Endothelial cell of hepatic sinusoid (primary cell): ENCODE results near the gene METTL17.
"Not testable (repeated sequence)": the region's sequence is repeated elsewhere in the genome, so short reads cannot be mapped to it uniquely, and the experiment has no call there.

Source experiments
- in situ Hi-C: cut with HindIII; loops from 2 replicates; pipeline ENCODE4 v1.10.0; 2017; ENCODE audit warnings: low sequenced_read_pairs

The METTL17 gene

GRCh38 chr14:20989471-20989786 is 351 bp upstream of the METTL17 start:
- in situ Hi-C loops: no loop called here

DNA sequence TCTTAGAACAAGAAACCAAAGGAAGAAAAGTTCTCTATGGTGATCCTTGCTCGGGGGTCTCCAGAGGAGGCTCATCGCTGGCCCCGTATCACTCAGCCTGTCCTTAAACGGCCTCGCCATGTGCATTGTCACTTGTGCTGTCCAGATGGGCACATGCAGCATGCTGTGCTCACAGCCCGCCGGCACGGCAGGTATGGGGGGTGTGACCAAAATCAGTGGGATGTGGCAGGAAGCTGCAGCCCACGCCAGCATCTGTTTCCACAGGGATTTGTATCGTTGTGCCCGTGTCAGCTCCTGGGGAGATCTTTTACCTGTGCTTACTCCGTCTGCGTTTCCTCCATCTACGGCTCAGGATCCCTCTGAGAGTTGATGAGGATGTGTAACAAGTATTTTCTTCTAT is 6.7 kb downstream of the METTL17 start:
- in situ Hi-C loops: no loop called here

DNA sequence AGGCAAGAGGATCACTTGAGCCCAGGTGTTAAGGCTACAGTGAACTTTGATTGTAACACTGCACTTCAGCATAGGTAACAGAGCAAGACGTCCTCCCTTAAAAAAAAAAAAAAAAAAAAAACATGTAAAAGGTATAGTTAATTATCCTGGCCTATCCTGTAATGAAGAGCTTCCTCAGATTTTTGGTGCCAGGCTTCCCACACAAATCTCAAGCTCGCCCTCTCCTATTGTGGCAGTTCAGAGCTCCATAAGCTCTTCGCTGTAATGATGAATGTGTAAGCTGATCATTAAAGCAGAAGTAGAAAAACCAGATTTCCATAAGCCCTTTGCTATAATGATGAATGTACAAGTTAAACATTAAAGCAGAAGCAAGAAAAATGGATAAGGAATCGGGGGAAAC is 7.3 kb downstream of the METTL17 start:
- in situ Hi-C loops: no loop called here

DNA sequence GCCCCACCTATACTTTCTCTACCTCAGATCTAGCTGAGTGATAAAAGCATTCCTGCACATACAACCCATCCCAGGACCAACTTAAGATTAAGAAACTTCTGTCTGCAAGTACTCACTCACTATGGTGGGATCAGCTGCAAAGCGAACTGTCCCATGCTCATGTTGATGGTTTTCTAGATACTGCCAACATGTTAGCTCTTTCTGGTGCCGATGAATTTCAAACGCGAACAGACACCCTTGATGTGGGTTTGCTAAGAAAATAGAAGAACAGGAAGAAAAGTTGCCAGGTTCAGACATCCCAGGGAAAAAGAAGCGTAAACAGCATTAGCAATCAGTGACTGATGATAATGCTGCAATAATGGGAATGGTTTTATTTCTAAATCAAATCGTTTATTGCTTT is 7.8 kb downstream of the METTL17 start:
- in situ Hi-C loops: no loop called here

DNA sequence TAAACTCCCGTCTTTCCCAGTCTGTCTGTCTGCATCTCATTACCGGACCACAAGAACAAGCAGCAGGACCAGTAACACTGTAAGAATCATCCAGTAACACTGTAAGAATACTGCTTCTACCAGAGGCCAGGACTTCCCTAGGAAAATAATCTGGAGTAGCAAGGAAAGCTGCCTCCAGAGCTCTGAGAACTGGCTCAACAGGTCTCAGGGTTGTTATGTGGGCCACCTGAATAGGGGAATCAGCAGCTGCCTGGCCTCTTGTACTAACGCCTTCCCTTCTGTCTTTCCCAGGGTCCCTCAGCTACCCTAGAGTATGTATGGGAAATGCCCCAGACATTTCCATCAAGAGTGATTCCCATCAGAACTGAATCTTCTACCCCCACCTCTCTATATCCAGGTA is 8.4 kb downstream of the METTL17 start:
- in situ Hi-C loops: no loop called here

- in situ Hi-C loops: no loop called here
Measured at GRCh38 chr14:20998674-20999366, 9.0 kb downstream of the METTL17 start, which contains the start of gene SLC39A2. Gene SLC39A2, plus strand, starts transcription at chr14:20999293. Its CDS starts 154 bp downstream, at chr14:20999447.

DNA sequence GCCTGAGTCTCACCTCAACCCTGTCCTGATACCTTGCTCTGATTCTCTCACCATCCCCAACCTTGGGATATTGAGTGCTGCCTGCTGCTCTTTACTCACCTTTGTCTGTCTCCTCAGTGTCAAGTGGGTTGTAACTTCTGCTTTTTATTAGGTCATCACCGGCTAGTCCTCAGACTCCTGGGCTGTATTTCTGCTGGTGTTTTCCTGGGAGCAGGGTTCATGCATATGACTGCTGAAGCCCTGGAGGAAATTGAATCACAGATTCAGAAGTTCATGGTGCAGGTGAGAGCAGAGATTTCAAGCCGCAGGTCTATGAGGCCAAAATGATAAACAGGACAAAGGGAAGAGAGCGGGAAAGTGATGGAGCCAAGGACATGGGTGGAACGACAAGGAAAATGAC is 9.8 kb downstream of the METTL17 start:
- in situ Hi-C loops: no loop called here

- in situ Hi-C loops: no loop called here
Measured at GRCh38 chr14:21001218-21001617, 11.4 kb downstream of the METTL17 start.

DNA sequence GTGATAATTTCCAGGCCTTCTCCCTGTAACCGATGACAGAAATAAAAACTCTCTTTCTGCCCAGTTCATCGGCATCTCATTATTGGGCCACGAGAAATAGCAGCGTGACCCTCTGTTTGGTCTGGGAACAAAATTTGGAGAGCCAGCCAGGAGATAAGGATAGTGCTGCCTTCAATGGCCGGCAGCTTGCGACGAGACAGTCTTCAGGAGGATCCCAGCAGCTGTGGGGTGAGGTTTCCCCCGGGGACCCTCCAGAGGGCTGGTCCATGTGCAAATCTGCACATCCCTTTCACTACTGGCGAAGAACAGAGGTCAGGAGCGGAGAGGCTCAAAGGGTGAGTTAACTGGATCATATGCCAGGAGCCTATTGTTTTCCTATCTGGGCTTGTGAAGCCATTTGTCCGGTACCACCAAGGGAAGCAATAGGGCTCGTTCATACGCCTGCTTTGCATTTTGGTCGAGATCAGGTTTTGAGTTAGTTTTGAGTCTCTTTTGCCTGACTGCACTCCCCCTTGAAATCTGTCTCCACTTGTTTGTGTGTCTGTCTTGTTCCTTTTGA is 14.1 kb downstream of the METTL17 start:
- in situ Hi-C loops: no loop called here

GRCh38 chr14:21009721-21010120 is 19.9 kb downstream of the METTL17 start:
- in situ Hi-C loops: not testable (repeated sequence)

GRCh38 chr14:21011136-21011535 is 21.4 kb downstream of the METTL17 start:
- in situ Hi-C loops: no loop called here

DNA sequence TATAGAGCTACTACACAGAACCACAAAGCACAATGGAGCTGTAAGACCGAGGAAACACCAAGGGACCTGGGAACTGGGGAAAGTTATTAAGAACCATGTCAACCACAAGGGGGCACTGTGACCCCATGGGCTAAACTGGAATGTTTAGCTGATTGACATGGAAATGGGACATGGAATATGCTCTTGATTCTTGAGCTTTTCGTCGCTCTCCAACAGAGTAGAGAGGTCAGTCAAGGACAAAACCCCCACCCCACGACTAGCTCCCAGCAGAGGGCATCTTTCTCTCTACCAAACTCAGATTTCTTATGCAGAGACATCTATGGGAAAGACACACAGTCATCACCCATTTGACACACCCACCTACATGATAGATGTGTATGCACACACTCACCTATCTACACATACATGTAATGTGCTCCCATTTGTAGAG is 25.0 kb downstream of the METTL17 start:
- in situ Hi-C loops: no loop called here

DNA sequence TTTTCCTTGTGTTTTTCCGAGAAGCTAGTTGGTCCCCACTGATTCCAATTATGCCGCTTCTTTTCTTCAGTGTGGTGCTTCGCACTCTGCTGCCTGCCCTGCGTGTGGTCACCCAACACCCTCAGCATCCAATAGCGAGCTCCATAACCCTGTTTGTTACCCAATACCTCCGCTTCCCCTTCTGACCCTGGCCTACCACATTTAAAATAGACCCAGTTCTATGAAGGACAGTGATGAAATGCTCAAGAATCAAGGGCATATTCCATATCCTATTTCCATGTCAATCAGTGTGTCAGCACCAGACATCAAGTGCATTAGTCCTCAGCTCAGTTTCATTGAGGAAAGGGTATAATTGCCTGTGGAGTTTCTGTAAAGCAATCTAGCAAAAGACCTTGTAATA is 25.5 kb downstream of the METTL17 start:
- in situ Hi-C loops: no loop called here

DNA sequence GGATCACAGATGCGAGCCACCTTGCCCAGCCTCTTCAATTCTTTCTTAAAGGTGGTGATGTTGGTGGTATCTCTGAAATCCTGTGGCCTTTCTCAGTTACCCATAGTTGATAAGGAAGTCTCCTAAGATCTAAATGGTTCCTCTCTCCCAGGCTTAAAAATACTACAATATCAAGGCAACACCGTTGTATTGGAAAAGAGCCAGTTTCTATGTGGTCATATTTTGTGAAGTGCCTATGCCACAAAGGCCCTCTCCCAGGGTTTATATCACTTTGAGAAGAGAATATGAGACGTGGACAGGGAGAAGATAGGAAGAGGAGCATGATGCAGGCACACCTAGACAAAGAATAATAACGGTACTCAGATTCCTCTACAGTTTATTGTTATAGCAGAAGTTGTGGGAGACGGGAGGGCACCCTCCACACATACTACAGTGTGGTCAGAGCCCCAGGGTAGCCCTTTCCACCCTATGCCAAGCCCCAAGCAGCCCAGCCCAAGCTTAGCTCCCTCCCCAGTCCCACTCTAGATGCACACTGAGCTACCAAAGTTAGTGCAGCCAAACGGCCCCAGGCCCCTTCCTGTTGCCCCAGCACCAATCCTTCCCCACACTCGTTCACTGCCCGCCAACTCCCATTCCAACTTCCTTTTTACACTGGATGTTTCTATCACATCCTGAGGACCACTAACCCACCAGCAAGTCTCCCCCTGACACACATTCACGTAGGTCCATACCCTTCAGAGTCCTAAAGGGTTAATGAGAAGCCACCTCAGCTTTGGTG is 26.8 kb downstream of the METTL17 start:
- in situ Hi-C loops: no loop called here

DNA sequence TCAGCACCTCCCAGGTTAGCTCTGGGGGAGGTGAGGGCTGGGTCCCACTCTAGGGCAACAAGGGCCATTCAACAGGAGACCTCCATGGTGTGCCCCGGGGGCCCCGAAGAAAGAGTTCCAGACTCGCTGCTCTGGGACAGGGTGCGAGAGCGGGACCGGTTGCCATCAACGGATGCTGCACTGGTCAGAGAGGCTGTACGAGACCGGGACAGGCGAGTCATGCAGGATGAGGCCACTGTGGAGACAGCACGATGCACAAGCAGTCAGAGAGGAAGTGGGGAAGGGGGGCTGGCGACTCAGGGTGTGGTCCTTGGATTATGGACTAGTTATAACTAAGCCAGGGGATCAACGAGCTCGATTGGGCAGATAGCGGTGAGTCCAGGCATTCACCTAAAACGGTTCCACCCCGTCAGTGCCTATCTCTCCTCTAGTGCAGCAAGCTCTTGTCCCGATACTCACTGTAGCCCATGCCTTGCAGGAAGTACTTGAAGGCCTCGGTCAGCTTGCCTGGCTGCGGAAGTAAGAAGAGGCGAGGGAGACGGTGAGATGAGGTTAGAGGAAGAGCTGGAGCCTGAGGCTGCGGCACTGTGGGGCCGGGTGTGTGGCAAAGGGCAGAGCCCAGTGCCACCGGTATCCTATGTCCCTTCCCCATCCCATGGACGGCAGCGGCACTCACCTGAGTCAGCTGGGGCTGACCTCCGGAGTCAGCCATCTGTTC is 27.9 kb downstream of the METTL17 start:
- in situ Hi-C loops: no loop called here

DNA sequence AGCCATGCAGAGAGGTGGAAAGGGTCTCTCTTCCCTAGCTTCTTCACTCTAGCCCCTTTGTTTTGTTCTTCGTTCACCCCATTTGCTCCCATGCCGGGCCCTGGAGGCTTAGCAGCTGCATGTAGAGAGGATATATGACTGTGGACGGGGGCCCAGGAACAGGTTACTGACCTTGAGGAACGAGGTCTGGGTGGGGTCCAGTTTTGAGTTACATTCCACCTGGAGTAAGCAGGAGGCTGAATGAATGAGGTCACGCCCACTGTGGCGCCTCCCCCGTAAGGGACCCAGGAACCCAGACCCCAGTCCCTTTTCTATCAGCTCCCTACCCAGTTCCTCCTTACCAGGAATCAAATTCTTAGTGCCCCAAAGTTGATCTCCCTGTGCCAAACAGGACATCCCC is 28.5 kb downstream of the METTL17 start:
- in situ Hi-C loops: no loop called here

DNA sequence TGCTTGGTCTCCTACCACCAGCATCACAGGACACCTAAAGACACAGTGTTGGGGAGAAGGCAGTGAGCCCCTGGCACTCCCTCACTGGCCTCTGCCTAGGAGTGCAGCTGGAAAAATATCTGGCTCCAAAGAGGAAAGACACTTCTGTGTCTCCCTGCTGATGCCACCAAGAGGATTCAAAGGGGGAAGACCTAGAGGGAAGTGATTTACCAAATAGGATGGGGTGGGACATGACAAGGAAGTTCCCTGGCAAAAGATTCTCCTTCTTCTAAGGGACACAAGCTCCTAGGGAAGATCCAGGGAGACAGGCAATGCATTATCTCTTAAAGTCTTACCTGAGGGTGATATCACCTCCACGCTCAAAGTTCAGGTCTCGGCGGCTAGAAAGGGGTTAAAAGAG is 29.0 kb downstream of the METTL17 start:
- in situ Hi-C loops: no loop called here

DNA sequence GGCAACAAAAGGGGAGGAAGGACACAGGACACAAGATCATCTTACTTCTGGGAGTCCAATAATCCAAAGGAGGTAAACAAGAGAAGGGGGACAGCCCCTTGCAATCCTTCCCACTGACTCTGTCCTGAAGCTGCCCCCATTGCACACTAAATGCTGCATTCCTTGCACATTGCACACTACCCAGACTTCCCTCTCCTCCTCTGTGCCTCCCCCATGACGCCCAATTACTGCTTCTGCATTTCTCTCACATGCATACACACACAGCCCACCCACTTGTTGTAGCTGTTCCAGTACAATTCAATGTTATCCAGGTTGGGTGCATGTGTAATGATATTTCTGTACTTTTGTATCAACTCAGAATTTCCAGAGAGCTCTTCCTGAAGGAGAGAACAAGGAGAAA is 29.6 kb downstream of the METTL17 start:
- in situ Hi-C loops: no loop called here

- in situ Hi-C loops: loop anchor here (5.0 kb wide), 1 partner anchor 41 kb away; no protein-coding TSS in a partner anchor
Measured at GRCh38 chr14:21020977-21021545, 31.3 kb downstream of the METTL17 start.

- in situ Hi-C loops: loop anchor here (5.0 kb wide), 1 partner anchor 40 kb away; no protein-coding TSS in a partner anchor
Measured at GRCh38 chr14:21022686-21023085, 32.9 kb downstream of the METTL17 start.

DNA sequence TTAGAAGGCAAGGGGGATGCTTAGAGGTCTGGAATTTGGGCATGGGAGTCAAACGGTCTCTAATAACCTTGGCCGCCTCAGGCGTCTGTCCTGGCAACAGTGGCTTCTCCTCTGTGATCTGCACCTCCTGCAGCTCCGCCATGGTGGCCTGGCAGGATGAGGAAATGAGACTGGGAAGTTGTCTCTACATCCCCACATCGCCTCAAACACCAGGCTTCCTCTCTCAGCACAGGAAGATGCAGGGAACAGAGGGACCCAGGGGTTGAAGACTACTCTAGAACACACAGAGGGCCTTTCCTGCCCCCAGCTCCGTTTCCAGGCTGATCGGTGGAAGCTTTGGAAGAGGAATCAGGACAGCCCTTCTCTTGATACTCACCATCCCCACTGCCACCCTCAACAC is 33.4 kb downstream of the METTL17 start:
- in situ Hi-C loops: loop anchor here (5.0 kb wide), 1 partner anchor 39 kb away; no protein-coding TSS in a partner anchor
